HG03066 (cell line): ENCODE measurements around the gene POLK.
A peak's percentile ranks its signal among the peaks of the same experiment; 100 is the strongest.
"Not testable (repeated sequence)": the region's sequence is repeated elsewhere in the genome, so short reads cannot be mapped to it uniquely, and the experiment has no call there.

Experiments used
- ATAC-seq: cut with Tn5 transposase; IDR thresholded peaks from one replicate; pipeline ENCODE4 v1.9.1; 2021; ENCODE audit warnings: low read depth; ENCODE audit not compliant: unreplicated experiment

The POLK gene

GRCh38 chr5:75509956-75510355 lies 1.7 kb upstream of the POLK start:
- ATAC-seq: no peak

GRCh38 chr5:75510417-75510835 lies 1.3 kb upstream of the POLK start:
- ATAC-seq: no peak

- peak; percentile 23 for ATAC-seq
Measured at GRCh38 chr5:75510836-75511434, 756 bp upstream of the POLK start.

DNA sequence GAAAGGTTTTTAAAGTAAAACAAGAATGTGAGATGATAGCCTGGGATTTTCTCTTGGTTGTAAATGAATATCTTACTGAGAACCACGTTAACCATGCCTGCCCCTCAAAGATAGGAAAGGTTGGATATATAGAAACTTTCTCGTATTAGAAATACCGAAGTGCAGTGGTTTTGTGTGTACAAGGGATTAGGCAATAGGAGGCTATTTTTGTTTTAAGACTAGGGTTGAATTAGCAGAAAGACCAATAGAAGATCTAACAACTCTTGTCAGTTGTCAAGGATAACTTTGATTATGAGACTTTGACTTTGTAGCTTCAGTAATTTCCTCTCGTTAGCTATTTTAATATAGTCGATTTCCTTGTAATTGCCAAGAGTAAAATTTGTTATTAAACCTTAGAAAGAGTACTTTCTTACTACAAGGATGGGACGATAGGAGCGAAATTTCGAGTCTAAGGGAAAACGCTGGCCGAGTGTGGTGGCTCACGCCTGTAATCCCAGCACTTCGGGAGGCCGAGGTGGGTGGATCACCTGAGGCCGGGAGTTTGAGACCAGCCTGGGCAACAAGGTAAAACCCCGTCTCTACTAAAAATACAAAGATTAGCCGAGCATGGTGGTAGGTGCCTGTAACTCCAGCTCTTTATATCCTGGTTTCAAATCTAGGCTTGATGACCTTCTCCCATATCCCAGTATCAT lies 838 bp downstream of the POLK start:
- no peak for ATAC-seq

GRCh38 chr5:75513841-75514240 lies 2.1 kb downstream of the POLK start:
- ATAC-seq: no peak

DNA sequence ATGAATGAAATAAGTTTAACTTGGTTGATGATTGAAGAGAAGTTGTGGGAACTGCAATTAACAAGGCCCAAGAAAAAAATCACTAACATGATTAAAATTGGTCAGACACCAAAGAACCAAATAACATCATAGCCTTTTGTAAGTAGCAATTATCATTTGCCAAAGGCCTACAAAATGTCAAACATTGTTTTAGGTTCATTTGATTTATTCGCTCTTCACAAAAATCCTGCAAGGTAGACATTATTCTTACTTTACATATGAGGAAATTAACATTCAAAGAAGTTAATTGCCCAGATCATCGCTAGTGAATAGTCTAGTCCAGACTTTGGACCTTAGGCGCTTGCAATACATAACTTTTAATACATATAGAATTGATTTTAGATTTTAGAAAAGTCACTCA lies 2.6 kb downstream of the POLK start:
- ATAC-seq: no peak

DNA sequence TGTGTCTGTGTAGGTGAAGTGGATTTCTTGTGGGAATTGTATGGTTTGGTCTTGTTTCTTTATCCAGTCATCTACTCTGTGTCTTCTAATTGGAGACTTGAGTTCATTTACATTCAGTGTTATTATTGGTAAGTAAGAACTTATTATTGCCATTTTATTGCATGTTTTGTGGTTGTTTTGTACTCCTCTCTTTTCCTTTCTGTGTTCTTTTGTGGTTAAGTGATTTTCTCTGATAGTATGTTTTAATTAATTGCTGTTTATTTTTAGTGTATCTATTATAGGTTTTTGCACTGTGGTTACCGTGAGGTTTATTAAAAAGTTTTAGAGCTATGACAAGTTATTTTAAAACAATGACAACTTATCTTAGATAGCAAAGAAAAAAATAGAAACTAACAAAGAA lies 8.1 kb downstream of the POLK start:
- ATAC-seq: no peak

DNA sequence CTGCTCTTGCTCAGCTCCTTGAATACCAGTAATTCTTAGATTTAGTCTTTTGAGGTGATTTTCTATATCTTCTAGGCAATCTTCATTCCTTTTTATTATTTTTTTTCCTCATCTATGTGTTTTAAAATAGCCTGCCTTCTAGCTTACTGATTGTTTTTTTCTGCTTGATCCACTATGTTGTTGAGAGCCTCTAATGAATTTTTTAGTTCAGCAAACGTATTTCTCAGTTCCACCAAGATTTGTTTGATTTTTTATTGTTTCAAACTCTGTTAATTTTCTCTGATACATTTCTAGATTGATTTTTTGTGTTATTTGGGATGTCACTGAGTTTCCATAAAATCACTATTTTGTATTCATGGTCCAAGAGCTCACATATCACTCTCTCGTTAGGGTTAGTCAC lies 9.5 kb downstream of the POLK start:
- ATAC-seq: no peak

DNA sequence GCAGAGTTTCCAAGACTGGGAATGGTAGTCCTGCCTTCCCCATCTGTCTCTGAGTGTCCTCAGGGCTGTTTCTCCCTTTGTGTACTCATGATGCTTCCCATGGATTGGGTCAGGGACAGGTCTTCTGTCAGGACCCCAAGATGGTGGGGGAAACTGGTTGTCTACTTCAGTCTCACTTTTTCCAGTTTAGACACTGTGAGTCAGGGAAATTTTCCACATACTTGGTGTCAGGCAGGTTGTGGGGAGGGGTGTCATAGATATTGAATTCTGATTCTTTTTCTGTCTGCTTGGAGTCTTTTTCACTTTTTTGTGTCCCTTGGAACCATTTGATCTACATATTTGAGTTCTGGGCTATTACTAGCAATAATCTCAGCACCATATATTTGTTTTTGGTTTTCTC lies 10.3 kb downstream of the POLK start:
- no peak for ATAC-seq

- no peak for ATAC-seq
Measured at GRCh38 chr5:75522542-75522941, 10.9 kb downstream of the POLK start.

- ATAC-seq: no peak
Measured at GRCh38 chr5:75523275-75523674, 11.6 kb downstream of the POLK start.

DNA sequence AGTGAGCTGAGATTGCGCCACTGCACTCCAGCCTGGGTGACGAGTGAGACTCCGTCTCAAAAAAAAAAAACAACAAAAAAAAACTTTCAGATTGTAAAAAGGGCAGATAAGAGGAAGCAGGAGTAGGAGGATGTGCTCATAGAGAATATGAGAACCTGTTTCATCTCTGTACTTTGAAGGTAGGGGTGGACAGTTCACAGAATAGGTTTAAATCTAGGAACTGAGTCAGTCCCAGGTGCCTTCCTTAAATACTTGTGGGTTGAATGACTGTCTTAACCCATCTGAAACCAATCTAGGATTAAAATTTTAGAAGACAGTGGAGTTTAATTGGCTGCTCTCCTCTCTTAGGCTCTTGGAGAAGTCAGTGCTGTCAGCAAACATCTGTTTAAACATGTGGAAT lies 12.4 kb downstream of the POLK start:
- peak; percentile 91 for ATAC-seq

DNA sequence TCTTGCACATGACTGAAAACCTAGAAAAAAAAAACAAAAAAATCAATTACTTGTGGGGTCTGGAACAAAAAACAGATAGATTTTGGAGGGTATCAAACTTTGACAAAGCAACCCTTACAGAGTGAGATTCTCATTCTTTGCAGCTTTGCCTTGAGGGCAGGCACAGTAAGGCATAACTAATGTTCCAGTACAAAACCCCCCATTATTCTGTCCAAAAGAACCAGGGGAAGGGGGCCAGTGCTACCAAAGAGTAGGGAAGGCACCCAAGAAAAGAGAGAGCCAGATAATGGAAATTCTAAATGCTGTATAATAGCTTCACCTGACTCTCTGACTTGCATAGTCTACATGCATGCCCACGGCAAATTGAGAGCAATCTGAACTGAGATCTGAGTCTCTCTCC lies 12.9 kb downstream of the POLK start:
- no peak for ATAC-seq

DNA sequence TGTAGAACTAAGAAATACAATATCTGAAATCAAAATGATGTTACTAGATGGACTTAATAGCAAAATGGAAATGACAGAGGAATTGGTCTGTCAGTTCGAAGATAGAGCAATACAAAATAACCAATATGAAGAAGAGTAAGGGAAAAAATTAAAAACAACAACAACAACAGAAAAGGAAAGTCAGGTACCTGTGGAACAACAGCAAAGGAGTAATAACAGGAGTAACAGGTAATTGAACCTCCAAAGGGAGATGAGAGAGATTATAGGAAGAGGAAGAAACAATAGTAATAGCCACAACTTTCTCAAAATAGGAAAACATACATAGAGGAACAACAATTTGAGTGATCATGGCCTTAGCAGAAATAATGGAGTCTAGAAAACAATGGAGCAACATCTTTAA lies 13.7 kb downstream of the POLK start:
- ATAC-seq: no peak

GRCh38 chr5:75526070-75526469 lies 14.4 kb downstream of the POLK start:
- ATAC-seq: no peak

GRCh38 chr5:75529185-75529584 lies 17.5 kb downstream of the POLK start:
- no peak for ATAC-seq

DNA sequence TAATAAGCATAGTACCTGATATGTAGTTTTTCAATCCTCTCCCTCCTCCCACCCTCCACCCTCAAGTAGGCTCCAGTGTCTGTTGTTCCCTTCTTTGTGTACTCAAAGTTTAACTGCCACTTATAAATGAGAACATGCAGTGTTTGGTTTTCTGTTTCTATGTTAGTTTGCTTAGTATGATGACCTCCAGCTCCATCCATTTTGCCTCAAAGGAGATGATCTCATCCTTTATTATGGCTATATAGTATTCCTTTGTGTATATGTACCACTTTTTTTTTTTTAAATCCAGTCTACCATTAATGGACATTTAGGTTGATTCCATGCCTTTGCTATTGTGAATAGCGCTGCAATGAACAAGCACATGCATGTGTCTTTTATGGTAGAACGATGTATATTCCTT lies 20.5 kb downstream of the POLK start:
- ATAC-seq: no peak

DNA sequence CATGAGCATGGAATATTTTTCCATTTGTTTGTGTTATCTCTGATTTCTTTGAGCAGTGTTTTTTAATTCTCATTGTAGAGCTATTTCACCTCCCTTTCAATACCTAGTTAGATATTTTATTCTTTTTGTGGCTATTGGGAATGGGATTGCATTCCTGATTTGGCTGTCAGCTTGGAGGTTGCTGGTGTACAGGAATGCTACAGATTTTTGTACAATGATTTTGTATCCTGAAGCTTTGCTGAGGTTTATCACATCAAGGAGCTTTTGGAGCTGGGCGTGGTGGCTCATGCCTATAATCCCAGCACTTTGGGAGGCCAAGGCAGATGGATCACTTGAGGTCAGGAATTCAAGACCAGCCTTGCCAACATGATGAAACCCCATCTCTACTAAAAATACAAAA lies 22.0 kb downstream of the POLK start:
- ATAC-seq: not testable (repeated sequence)

DNA sequence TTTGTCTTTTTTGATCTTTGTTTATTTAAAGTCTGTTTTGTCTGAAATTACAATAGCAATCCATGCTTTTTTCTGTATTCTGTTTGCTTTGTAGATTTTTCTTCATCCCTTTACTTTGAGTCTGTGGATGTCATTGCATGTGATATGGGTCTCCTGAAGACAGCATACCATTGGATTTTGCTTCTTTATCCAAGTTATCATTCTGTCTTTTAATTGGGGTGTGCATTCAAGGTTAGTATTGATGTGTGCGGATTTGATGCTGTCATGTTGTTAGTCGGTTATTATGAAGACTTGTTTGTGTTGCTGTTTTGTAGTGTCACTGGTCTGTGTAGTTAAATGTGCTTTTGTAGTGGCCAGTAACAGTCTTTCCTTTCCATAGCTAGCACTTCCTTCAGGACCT lies 23.0 kb downstream of the POLK start:
- no peak for ATAC-seq

DNA sequence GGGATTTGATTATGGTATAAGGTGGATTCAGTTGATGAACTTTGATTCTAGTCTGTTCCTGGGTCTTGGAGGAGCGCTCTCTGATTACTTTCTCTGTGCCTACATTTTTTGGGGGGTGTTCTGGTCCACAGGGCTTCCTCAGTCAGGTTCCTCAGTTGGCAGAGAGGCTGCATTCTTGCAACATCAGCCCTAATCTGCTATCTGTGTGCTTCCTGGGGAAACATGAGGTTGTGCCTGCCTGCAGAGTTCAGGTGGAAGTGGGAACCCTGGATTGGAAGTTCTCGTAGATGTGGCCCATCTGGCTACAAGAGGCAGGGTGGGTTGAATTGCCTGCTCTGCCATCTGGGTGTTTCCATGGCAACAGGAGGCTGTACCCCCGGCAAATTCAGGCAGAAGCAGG lies 24.5 kb downstream of the POLK start:
- ATAC-seq: no peak

- no peak for ATAC-seq
Measured at GRCh38 chr5:75536694-75537360, 25.1 kb downstream of the POLK start.

DNA sequence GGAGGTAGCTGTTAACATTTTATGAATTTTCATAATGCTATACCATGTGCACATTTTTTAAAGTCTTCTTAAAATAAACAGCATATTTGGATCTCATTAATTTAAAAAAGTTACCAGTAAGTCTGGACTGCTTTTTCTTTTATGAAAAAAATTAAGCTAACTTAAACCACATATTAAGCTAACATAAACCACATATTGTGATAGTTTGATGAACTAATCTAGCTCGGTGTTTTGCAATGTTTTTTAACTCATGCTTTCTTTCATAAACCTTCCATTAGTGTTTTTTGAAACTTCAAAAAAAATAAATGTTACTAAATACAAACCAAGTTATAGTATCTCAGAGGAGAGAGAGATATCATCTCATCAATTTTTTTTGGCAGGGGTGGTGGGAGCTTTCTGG lies 26.5 kb downstream of the POLK start:
- ATAC-seq: no peak
